Hippocampal formation (tissue), 2 donors: ENCODE measurements around the gene NGEF.
"Not testable (repeated sequence)": the region's sequence is repeated elsewhere in the genome, so short reads cannot be mapped to it uniquely, and the experiment has no call there.

Experiments used
- DNase-seq, 2 donors: peaks; one replicate each; lab custom pipeline; 2025; lab: John Stamatoyannopoulos, UW

Gene NGEF

GRCh38 chr2:232927793-232928550 lies 85.1 kb downstream of the NGEF start:
- DNase-seq: no peak

GRCh38 chr2:232927032-232927792 lies 85.8 kb downstream of the NGEF start:
- DNase-seq: no peak

DNA sequence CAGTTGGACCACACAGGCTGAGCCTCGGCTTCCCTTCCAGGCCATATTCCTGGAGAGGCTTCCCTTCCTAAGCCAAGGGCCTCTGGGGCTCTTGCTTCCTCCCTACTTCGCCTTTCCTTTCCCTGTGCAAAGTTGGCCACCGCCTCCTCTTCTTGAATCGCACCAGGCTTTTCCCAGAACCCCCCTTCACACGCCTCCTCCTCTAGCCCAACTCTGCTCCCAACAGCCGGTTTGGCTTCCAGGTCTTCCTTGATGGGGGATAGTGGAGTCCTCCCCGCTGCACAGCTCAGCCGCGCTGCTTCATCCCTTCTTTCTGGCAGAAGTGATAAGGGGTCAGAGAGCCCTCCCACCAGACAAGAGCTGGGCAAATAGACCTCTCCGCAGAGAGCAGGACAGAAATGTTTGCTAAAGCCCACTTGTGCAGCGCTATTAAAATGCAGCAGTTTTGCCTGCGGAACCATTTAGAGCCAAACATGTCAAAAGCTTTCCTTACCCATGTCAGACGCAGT lies 86.6 kb downstream of the NGEF start:
- no peak for DNase-seq

DNA sequence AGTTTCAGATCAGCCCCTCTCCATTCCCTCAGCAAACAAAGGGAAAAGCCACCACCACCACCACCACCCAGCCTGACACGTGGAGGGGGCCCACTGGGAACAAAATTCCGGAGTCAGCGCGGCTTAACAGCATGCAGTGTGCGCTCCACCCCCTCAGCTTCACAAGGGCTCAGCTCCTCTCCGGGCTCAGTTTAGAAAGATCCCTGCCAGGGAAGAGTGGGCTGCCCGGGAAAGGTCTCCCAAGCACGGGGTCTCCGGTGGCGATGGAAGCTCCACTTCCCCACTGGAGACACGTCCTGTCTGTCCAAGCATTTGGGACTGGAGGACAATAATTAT lies 87.3 kb downstream of the NGEF start:
- no peak for DNase-seq

DNA sequence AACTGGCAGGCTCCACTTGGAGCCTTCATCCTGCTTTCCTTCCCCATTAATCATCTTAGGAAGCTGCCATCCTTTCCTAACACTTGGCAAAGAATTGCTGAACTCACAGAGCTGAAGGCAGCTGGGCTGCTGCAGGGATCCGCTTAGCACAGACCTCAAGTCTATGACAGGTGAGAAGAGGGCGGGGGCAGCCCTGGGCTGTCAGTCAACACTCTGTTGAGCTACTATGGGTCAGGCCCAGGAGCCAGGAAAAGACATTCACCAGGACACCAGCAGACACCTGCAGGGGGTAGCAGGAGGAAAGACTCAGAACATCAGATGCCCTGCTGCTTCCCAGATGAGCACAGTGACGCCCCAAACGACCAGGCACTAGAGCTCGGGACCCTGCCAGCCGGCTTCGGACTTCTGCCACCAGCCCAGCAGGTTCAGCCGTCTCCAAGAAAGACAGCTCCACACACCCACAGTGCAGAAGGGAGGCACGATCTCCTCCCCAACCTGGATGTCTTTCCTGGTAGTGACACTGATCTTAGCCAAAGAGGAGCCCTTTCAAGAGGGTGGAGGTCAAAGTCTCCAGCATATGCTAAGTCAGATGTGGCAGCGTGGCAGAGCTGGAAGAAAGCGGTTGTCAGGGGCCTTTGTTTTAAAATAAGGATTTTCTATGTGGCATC lies 87.8 kb downstream of the NGEF start:
- no peak for DNase-seq

DNA sequence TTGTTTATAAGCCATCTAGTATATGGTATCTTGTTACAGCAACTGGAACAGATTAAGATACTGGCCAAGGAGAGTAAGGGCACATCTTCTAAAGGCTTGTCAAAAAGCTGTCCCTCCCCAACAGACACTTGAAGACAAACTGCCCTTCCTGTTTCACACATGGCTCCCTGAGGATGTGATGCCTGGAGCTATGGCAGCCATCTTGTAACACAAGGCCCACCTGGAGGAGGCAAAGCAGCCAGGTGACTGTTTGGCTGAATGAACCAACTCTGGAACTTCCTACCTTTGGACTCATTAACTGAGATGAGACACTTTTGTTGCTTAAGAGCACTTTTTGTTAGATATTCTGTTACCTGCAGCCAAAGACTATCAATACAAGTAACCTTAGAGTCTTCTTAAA lies 88.6 kb downstream of the NGEF start:
- DNase-seq: no peak

DNA sequence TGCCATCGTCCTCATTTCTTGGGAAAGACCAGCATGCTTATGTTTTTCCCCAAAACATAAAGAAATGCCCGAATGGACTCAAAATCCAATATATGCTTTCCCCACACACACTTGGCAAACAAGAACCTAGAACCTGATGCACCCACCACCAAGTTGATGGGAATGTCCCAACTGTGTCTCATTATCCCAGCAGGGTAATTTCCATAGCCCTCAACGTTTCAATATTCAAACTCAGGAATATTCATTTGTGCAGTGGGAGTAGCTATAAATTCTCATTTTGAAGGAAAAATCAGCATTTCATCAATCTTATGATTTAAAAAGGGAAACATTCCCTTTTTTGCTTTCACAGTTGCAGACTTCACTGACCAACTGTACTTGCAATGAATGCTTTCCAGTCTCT lies 92.3 kb downstream of the NGEF start:
- no peak for DNase-seq

GRCh38 chr2:232920055-232920454 lies 93.0 kb downstream of the NGEF start:
- DNase-seq: no peak

DNA sequence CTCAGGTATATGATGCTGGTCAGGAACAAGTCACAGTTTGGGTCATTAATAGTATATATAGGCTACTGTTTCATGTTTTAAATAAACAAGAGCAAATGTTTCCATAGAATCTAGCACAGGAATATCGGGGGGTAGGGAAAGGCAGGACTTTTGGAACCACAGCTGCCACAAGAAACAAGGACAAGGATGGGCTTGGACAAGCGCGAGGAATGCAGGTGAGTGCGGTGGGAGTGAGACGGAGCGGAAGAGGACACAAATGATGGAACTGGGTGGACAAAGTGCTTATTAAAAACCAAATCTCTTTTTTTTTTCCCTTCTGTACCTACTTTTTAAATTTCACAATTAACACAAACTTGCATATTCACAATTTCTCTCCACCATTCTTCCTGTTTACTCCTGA lies 93.9 kb downstream of the NGEF start:
- DNase-seq: no peak

- DNase-seq: no peak
Observed at GRCh38 chr2:232913903-232914302, 99.2 kb downstream of the NGEF start.

DNA sequence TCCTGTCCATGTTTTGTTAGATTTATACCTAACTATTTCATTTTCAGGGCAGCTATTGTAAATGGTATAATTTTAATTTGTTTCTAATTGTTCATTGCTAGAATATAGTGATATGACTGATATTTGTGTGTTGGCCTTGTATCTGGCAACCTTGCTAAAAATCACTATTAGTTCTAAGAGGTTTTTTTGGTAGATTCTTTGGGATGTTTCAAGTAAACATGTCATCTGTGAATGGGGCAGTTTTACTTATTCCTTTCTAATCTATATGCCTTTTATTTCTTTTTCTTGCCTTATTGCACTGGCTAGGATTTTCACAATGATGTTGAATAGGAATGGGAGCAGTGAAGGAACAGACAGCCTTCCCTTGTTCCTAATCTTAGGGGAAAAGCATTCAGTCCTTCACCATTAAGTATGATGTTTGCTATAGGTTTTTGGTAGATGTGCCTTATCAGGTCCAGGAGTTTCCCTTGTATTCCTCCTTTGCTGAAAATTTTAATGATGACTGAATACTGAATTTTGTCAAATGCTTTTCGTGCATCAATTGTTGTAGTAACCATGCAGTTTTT lies 101.3 kb downstream of the NGEF start:
- DNase-seq: no peak

DNA sequence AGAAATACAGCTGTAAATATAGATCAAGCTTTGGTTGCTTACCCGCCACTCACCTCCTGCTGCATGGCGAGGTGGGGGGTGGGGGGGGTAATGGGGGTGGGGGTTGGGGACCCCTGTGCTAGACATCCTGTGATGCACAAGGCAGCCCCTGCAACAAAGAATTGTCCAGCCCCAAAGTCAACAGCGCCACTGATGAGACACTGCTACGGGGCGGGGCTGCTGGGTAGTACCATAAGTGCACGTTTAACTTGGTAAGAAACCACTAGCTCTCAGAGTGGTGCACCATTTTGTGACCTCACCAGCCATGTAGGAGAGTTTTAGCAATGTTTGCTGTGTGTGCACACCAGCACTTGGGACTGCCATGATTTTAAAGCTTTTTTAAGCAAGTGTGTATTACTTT lies 102.7 kb downstream of the NGEF start:
- no peak for DNase-seq

DNA sequence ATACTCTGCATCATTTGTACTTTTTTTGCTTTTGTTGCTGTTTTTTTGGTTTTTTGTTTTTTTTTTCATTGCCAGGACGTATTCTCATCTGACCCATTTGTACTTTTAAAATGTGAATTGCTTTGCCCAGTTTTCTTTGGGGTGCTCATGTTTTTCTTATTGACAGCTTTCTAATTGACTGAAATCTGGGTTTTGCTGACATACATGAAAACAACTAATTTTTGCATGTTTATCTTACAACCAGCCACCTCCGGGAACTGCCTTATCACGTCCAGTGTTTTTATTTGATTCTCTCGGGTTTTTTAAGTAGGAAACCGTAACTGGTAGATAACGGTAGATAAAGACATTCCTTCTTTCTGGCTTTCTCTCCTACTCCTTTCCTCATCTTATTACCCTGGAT lies 104.4 kb downstream of the NGEF start:
- DNase-seq: no peak

GRCh38 chr2:232907718-232908085 lies 105.4 kb downstream of the NGEF start:
- DNase-seq: not testable (repeated sequence)

DNA sequence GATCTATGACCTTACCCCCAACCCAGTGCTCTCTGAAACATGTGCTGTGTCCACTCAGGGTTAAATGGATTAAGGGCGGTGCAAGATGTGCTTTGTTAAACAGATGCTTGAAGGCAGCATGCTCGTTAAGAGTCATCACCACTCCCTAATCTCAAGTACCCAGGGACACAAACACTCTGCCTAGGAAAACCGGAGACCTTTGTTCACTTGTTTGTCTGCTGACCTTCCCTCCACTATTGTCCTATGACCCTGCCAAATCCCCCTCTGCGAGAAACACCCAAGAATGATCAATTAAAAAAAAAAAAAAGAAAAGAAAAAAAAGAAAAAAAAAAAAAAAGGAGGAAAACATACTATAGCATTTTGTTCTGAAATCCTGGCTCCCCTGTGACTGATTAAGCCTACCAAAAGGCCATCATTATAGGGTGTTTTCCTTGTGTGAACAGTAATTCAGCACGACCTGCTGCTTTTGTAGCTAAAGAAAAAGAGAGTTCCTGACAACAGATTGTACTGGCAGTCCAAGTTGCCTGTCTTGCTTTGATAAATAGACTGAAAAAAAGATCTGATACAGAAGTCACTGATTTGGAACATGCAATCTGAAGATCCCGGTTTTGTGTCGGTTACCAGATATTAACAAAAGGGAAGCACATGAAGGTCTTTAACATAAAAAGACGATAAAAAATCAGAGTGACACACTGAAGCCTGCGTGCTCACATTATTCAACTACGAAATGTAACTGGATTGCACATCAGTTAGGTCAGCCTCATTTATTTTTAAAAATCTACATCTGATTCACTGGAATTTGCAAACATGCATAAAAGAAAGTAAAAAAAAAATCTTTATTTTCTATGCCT lies 106.0 kb downstream of the NGEF start:
- DNase-seq: not testable (repeated sequence)

DNA sequence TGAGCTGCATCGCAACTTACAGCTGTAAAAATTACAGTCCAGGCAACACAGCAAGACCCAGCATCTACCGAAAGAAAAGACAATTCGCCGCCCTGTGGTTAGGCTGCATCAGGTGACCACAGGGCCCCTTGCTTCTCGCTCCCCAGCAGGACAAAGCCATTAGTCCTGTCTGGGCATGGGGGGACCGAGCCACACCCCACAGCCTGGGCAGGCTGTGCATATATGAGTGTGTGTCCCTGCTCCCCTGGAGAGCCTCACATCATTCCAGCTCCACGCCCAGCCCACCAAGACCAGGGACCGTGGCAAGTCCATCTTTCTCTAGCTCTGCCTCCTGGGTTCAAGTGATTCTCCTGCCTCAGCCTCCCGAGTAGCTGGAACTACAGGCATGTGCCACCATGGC lies 109.1 kb downstream of the NGEF start:
- no peak for DNase-seq

DNA sequence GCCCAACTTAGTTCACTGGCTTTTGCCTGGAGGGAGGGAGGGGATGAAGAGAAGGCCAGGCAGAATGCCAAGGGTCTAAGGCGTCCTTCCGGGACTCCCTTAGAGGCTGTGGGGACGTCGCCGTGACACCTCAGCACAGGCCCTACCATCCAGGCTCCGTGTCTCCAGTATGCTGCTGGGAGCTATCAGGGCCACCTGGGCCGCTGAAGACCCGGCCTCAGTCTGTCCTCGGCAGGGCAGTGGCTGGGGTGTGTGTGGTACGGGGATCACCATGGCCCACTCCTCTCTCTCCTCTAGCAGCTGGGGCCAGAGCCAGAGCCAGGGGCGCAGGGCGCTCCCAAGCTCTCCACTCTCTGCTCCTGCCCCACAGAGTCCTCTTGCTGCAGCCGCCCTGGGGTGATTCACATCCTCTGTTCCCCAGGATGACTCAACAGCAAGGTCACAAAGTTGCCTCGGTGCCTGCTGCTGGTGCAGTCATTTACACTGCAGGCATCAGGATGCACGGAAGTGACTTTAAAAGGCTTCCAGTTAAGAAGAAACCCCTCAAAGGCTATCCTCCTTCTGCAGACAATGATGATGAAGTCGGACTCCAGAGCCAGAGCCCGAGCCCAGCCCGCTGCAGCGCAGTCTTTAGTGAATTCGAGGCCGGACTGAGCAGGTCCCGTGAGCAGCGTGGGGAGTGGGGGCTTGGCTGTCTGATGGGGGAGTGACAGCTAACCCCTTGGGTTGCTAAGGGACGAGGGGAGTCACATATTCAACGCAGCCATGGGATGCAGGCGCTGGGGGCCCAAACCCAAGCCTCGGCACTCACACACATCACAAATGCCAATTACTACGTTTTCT lies 111.1 kb downstream of the NGEF start:
- no peak for DNase-seq

DNA sequence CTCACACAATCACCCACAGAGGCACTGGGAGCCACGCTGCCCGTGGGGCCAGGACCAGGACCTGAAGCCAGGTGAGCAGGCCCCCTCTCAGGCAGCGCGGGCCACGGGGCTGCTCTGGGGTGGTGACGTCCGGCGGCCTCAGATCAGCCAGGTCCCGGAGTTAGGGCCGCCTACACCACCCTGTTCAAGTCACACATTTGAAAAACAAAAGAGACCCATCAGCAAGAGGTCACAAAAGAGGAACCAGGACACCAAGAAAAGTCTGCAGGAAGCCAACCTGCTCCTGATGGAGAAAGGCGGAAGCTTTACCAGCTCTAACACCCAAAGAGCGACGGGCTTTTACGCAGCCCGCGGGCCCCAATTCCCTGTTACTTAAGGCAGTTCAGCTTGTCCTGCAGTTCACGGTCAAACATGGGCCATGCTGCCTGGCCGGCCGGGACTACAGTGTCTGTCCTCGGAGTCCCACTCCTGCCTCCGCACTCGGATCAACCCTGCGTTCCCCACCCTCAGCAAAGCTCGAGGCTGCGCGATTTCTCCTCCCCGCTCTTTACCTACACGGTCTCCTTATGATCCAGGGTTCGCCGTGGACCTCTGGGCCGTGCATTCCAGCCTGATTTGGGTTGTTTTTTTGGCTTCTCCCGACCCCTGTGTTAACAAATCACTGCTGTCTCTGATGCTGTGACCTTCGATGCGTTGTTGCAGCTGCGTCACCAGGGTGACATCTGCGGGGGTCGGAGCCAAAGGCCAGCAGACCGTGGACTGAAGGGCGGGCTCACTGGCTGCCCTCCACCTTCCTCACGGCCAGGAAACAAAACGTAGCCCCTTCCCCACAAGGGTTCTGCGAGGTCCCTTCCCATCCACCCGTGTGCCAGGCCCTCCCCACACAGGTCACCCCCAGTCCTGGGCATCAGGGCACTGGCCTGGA lies 112.0 kb downstream of the NGEF start:
- DNase-seq: no peak
